Body of pancreas (tissue), 4 donors: ENCODE data around the gene RAPGEF1.

Experiments
- POLR2A ChIP-seq, 3 donors: fragments of 450-650 bp; IDR thresholded peaks; one replicate each; pipeline ENCODE4 v1.6.1; 2016; ENCODE audit warnings: antibody characterized with exemption in 3 of 3, mild to moderate bottlenecking in 2 of 3
- TF ChIP-seq, protein P1 (sequence below), 7 experiments: fragments of 450-650 bp in 4 of 7; fragments of 200-600 bp in 3 of 7; sonication (generic) in 3 of 7; IDR thresholded peaks; one replicate each; pipeline ENCODE4 v1.5.1; 2016 to 2019; ENCODE audit warnings: antibody characterized with exemption in 7 of 7

DNA sequence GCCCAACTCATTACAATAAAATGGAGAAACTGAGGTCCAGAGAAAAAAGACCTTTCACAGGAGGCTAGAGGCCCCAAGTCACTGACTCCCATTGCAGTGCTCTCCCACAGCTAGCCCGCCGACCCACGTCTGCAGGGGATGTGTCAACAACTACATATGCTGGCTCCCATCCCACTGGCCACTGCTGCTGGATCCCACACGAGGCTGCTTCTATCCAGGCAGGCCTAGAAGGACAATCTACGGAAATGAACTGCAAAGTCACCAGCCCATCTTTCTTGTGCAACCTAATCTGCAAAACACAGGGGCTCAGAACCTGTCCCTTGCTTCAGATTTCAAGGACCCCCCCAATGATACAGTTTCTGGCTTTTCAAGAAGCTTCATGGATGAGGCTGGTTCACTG is 24.0 kb downstream of the RAPGEF1 start:
- TF ChIP-seq, protein P1, sequence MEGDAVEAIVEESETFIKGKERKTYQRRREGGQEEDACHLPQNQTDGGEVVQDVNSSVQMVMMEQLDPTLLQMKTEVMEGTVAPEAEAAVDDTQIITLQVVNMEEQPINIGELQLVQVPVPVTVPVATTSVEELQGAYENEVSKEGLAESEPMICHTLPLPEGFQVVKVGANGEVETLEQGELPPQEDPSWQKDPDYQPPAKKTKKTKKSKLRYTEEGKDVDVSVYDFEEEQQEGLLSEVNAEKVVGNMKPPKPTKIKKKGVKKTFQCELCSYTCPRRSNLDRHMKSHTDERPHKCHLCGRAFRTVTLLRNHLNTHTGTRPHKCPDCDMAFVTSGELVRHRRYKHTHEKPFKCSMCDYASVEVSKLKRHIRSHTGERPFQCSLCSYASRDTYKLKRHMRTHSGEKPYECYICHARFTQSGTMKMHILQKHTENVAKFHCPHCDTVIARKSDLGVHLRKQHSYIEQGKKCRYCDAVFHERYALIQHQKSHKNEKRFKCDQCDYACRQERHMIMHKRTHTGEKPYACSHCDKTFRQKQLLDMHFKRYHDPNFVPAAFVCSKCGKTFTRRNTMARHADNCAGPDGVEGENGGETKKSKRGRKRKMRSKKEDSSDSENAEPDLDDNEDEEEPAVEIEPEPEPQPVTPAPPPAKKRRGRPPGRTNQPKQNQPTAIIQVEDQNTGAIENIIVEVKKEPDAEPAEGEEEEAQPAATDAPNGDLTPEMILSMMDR (IDR thresholded peaks at IDR 0.05), result no peak
- no peak for TF ChIP-seq POLR2A (IDR thresholded peaks at IDR 0.05)
